K562 (cell line): ENCODE results near the gene PIK3AP1. TPM values are rescaled to one million over a fixed set of nuclear protein-coding genes. Genes with fewer than 3 reads are reported as not detected.

Experiments used
- ATAC-seq: fragments of 200-7000 bp; cut with Tn5 transposase; 3 replicates; pipeline ENCODE4 v1.9.1; 2020; ENCODE audit warnings: moderate library complexity
- BruUV-seq: library from RNA; stranded (reverse); fragments of 400-500 nt; replicated peaks from 2 replicates; lab custom pipeline; 2021; lab: Mats Ljungman, UMichigan
- CTCF ChIA-PET: fragments of 300-600 bp; formaldehyde crosslinking; extraction: SDS; loops from one replicate; lab custom pipeline; 2021; ENCODE audit warnings: low intra/inter-chr PET ratio; lab: Yijun Ruan, JAX
- POLR2A ChIA-PET: fragments of 300-600, 350-650 bp; sonication (Branson Sonifier 250); formaldehyde crosslinking; extraction: SDS; loops from one replicate; lab custom pipeline; 2021; ENCODE audit warnings: antibody characterized with exemption, inconsistent platforms; lab: Yijun Ruan, JAX
- DNase-seq, 4 experiments: peaks; one replicate each; pipeline versions ENCODE4 v3.0.0 to v3.0.0-alpha.2; 2011 to 2018; ENCODE audit warnings: low spot score in 3 of 4, mixed read lengths in 3 of 4; ENCODE audit errors: extremely low read depth in 1 of 4
- FAIRE-seq: peaks from 2 replicates; lab custom pipeline; 2011; peaks lifted over from hg19 to GRCh38; lab: Jason Lieb, UNC
- H2AFZ ChIP-seq: 2 replicates; pipeline ENCODE4 v1.6.0; 2011; ENCODE audit warnings: low read depth, low read length, control low read depth, inconsistent platforms
- H3K27ac ChIP-seq: fragments of 200-600 bp; 3 replicates; pipeline ENCODE4 v1.8.0; 2011; ENCODE audit warnings: low read depth, mild to moderate bottlenecking, control low read depth, inconsistent platforms, low read length, moderate library complexity, mixed read lengths; ENCODE audit errors: extremely low read depth
- H3K27me3 ChIP-seq, 2 experiments: fragments of 300-600 bp in 1 of 2; 2 replicates in 1 of 2; 3 replicates in 1 of 2; pipeline versions ENCODE4 v1.6.0 to v1.8.0; 2011; ENCODE audit warnings: inconsistent platforms in 2 of 2, low read length in 2 of 2, mild to moderate bottlenecking in 1 of 2, mixed read lengths in 1 of 2, moderate library complexity in 1 of 2; ENCODE audit not compliant: control insufficient read depth in 2 of 2, insufficient read depth in 2 of 2
- H3K36me3 ChIP-seq: fragments of 300-600 bp; 3 replicates; pipeline ENCODE4 v1.8.0; 2011; ENCODE audit warnings: mild to moderate bottlenecking, low read length, inconsistent platforms; ENCODE audit not compliant: control insufficient read depth, insufficient read depth
- H3K4me1 ChIP-seq, 2 experiments: fragments of 200-600 bp in 1 of 2; replicated peaks in 1 of 2; 2 replicates in 1 of 2; 3 replicates in 1 of 2; pipeline versions ENCODE4 v1.5.1 to v1.8.0; 2011; ENCODE audit warnings: inconsistent platforms in 2 of 2, low read length in 2 of 2, mild to moderate bottlenecking in 1 of 2, mixed read lengths in 1 of 2, moderate library complexity in 1 of 2; ENCODE audit not compliant: control insufficient read depth in 2 of 2, insufficient read depth in 2 of 2
- H3K4me2 ChIP-seq: 2 replicates; pipeline ENCODE4 v1.6.1; 2011; ENCODE audit warnings: low read length, control low read depth, inconsistent platforms, mixed read lengths; ENCODE audit not compliant: insufficient read depth
- H3K4me3 ChIP-seq: fragments of 200-600 bp; sonication (generic), shearing (Covaris generic); 2 replicates; pipeline ENCODE4 v1.5.1; 2016; ENCODE audit warnings: control low read depth, inconsistent platforms
- H3K79me2 ChIP-seq: fragments of 200-600 bp; 3 replicates; pipeline ENCODE4 v1.8.0; 2011; ENCODE audit warnings: low read length, inconsistent platforms; ENCODE audit not compliant: control insufficient read depth, insufficient read depth
- H3K9ac ChIP-seq, 2 experiments: 2 replicates each; pipeline versions ENCODE4 v1.6.0 to v1.6.1; 2011; ENCODE audit warnings: low read depth in 2 of 2, low read length in 2 of 2, control low read depth in 1 of 2, inconsistent platforms in 1 of 2, mild to moderate bottlenecking in 1 of 2, mixed read lengths in 1 of 2; ENCODE audit not compliant: insufficient read depth in 1 of 2
- H3K9me1 ChIP-seq: one replicate; pipeline ENCODE4 v1.6.0; 2011; ENCODE audit warnings: inconsistent platforms, mild to moderate bottlenecking, low read length, moderate library complexity; ENCODE audit not compliant: control insufficient read depth, insufficient read depth
- H3K9me3 ChIP-seq: replicated peaks from 2 replicates; pipeline ENCODE4 v1.5.1; 2011; ENCODE audit warnings: low read depth, low read length, inconsistent platforms; ENCODE audit not compliant: control insufficient read depth, insufficient read depth
- H4K20me1 ChIP-seq: replicated peaks from 2 replicates; pipeline ENCODE4 v1.6.1; 2011; ENCODE audit warnings: low read length, inconsistent platforms, mixed read lengths; ENCODE audit not compliant: control insufficient read depth, insufficient read depth
- ETS2 ChIP-seq: IDR thresholded peaks from 2 replicates; pipeline ENCODE4 v1.6.1; 2016; ENCODE audit warnings: borderline replicate concordance, missing genetic modification characterization, mild to moderate bottlenecking, moderate library complexity, missing compliant biosample characterization; ENCODE audit not compliant: poor library complexity, severe bottlenecking
- KDM2B ChIP-seq: fragments of 250-450 bp; sonication (Bioruptor Pico); IDR thresholded peaks from 2 replicates; pipeline ENCODE4 v1.8.0; 2021; ENCODE audit warnings: mild to moderate bottlenecking, moderate library complexity
- MTA3 ChIP-seq: fragments of 450-650 bp; formaldehyde crosslinking; IDR thresholded peaks from 2 replicates; pipeline ENCODE4 v1.6.1; 2017; ENCODE audit warnings: mild to moderate bottlenecking, borderline replicate concordance
- PTTG1 ChIP-seq: fragments of 450-650 bp; IDR thresholded peaks from 2 replicates; pipeline ENCODE4 v1.6.1; 2016; ENCODE audit warnings: low read depth, mild to moderate bottlenecking, missing genetic modification characterization, missing compliant biosample characterization
- RFX5 ChIP-seq: IDR thresholded peaks from 2 replicates; pipeline ENCODE4 v1.6.1; 2011; ENCODE audit warnings: low read depth, mild to moderate bottlenecking, improper control_type of control experiment, low read length
- ZNF280A ChIP-seq: fragments of 450-650 bp; IDR thresholded peaks from 2 replicates; pipeline ENCODE4 v1.6.1; 2018; ENCODE audit warnings: mild to moderate bottlenecking, low read depth; ENCODE audit not compliant: partially characterized antibody
- ZNF511 ChIP-seq: sonication (generic); formaldehyde crosslinking; IDR thresholded peaks from 2 replicates; pipeline ENCODE4 v1.8.0; 2022; ENCODE audit warnings: mild to moderate bottlenecking, missing genetic modification reagents
- WGBS: fragments of 100-300 bp; shearing (Covaris generic); methylation state at CpG from one replicate; pipeline ENCODE4 v1.1.6; 2016; ENCODE audit warnings: low coverage, mixed read lengths; ENCODE audit not compliant: insufficient coverage; ENCODE audit errors: missing lambda C conversion rate; 5-methylcytosine and 5-hydroxymethylcytosine counted together
- in situ Hi-C: fragments of 300-500 bp; cut with MboI; formaldehyde crosslinking; loops from 4 replicates; pipeline ENCODE4 v1.15.0; 2018; ENCODE audit warnings: inconsistent platforms, mixed read lengths
- intact Hi-C: fragments of 100-400 bp; cut with micrococcal nuclease; formaldehyde crosslinking; loops from 2 replicates; pipeline ENCODE4 v1.14.2; 2022
- polyA plus RNA-seq, 8 experiments: library from polyadenylated mRNA; depleted of rRNA in 4 of 8; stranded (reverse) in 5 of 8; unstranded in 3 of 8; fragments of >200 nt; fragmentation: Nextera tagmentation in 2 of 8; fragmentation: Illumina TruSeq in 1 of 8; extraction: Ambion mirVana in 2 of 8; extraction: Trizol in 1 of 8; gene quantifications; 2 replicates each; pipeline versions ENCODE4 v1.2.1 to v1.2.3, GENCODE V29; 2011 to 2014; ENCODE audit warnings: inconsistent platforms in 1 of 8, missing spikeins in 1 of 8
- total RNA-seq, 7 experiments: library from RNA; depleted of rRNA in 6 of 7; stranded (reverse); fragments of >200 nt in 6 of 7; fragmentation: Illumina TruSeq in 2 of 7; extraction: Trizol in 2 of 7; gene quantifications; 2 replicates each; pipeline versions ENCODE4 v1.2.1 to v1.2.3, GENCODE V29; 2011 to 2021; ENCODE audit warnings: low replicate concordance in 1 of 7

PIK3AP1 gene
- total and polyA plus RNA-seq, 9 of the 15 experiments (the other 6 are each of a cell fraction or from before 2014, with no cell fraction given): 0.20 to 2.4 (median 1.4) TPM

- no peak overlapping the region for H3K4me3 ChIP-seq
- H3K4me2 ChIP-seq: no peak overlapping the region
- no peaks in the 10 kb centered on the region for H3K27me3 ChIP-seq
- H3K36me3 ChIP-seq: no peaks in the 10 kb centered on the region
- POLR2A ChIA-PET: interaction anchor here (0.6 kb wide), 1 partner anchor 18 kb away, joined by 3 read pairs; no protein-coding TSS in a partner anchor
- intact Hi-C loops: loop anchor here (10.0 kb wide), 1 partner anchor 372 kb away; no protein-coding TSS in a partner anchor
- 7% methylated on average over 3 of the region's 3 CpGs for WGBS
- H3K9ac ChIP-seq: no peak overlapping the region
- BruUV-seq: no TSS peak
- no peak for TF ChIP-seq ZNF280A
- no peak for TF ChIP-seq ETS2
- no peak for TF ChIP-seq KDM2B (CRISPR knock-in tag)
- TF ChIP-seq RFX5: no peak
- TF ChIP-seq ZNF511 (CRISPR knock-in tag): no peak
- TF ChIP-seq MTA3: no peak
- TF ChIP-seq PTTG1 (tag): no peak
- no peaks in the 10 kb centered on the region for H3K79me2 ChIP-seq
- no peak overlapping the region for H3K27ac ChIP-seq
- H3K9me1 ChIP-seq: no peaks in the 10 kb centered on the region
- FAIRE-seq: no peak
- peaks cover 3 to 5% of the 10 kb centered on the region in 2 experiments; a peak in 1 of 5 replicates for H3K4me1 ChIP-seq
- no peaks in the 10 kb centered on the region for H3K9me3 ChIP-seq
- DNase-seq: no peak
- in situ Hi-C loops: no loop called here
- CTCF ChIA-PET: no interaction called here
- no peak for ATAC-seq
- no peaks in the 10 kb centered on the region for H4K20me1 ChIP-seq
- H2AFZ ChIP-seq: no peak overlapping the region
These were observed 26.2 kb upstream of the PIK3AP1 start for GRCh38 chr10:96746503-96746902.
